Stomach (tissue), 4 donors: ENCODE measurements around the gene IKZF1.

Experiments used
- POLR2AphosphoS5 ChIP-seq, 3 donors: sonication (generic); formaldehyde crosslinking; IDR thresholded peaks; one replicate each; pipeline ENCODE4 v1.6.1; 2016; ENCODE audit warnings: antibody characterized with exemption in 3 of 3
- TF ChIP-seq, protein P1 (sequence below), 7 experiments: fragments of 450-650 bp in 4 of 7; fragments of 200-600 bp in 3 of 7; sonication (generic) in 3 of 7; IDR thresholded peaks; one replicate each; pipeline ENCODE4 v1.5.1; 2016 to 2019; ENCODE audit warnings: antibody characterized with exemption in 7 of 7, control low read depth in 2 of 7, mild to moderate bottlenecking in 1 of 7

DNA sequence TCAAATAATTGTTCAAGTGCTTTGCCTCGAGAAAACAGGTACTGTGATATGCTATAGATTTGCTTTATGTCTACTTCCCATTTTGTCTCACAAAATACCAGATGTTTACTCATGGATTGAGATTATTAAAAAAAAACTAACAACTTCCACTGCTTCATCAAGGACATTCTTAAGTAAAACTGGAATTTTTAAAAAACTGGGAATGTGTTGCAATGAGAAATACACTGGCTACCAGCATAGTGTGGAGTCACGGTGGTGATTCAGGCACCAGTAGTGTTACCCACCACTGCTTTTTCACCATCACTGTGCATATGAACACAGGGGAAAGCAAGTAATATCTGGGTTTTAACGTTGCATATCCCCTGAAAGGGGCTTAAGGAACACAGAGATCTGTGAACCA lies 124.4 kb downstream of the IKZF1 start:
- TF ChIP-seq, protein P1, sequence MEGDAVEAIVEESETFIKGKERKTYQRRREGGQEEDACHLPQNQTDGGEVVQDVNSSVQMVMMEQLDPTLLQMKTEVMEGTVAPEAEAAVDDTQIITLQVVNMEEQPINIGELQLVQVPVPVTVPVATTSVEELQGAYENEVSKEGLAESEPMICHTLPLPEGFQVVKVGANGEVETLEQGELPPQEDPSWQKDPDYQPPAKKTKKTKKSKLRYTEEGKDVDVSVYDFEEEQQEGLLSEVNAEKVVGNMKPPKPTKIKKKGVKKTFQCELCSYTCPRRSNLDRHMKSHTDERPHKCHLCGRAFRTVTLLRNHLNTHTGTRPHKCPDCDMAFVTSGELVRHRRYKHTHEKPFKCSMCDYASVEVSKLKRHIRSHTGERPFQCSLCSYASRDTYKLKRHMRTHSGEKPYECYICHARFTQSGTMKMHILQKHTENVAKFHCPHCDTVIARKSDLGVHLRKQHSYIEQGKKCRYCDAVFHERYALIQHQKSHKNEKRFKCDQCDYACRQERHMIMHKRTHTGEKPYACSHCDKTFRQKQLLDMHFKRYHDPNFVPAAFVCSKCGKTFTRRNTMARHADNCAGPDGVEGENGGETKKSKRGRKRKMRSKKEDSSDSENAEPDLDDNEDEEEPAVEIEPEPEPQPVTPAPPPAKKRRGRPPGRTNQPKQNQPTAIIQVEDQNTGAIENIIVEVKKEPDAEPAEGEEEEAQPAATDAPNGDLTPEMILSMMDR (IDR thresholded peaks at IDR 0.05), result no peak
- TF ChIP-seq POLR2AphosphoS5 (IDR thresholded peaks at IDR 0.05), result no peak
